Endothelial cell of umbilical vein (primary cell): Measurements from ENCODE around the gene UBL7. TPM values are rescaled to one million over a fixed set of nuclear protein-coding genes. Genes with fewer than 3 reads are reported as not detected.

ENCODE experiments used
- BruUV-seq: library from RNA; stranded (reverse); fragments of 400-500 nt; replicated peaks from 2 replicates; lab custom pipeline; 2021; lab: Mats Ljungman, UMichigan
- CTCF ChIA-PET: fragments of 300-600, 350-600 bp; sonication (Branson Sonifier 250); formaldehyde crosslinking; loops from one replicate; lab custom pipeline; 2021; ENCODE audit warnings: antibody characterized with exemption, inconsistent platforms; lab: Charles Lee
- POLR2A ChIA-PET: fragments of 300-600, 350-600 bp; sonication (Branson Sonifier 250); formaldehyde crosslinking; loops from one replicate; lab custom pipeline; 2021; ENCODE audit warnings: antibody characterized with exemption, inconsistent platforms; lab: Charles Lee
- DNase-seq: peaks from one replicate; pipeline ENCODE4 v3.0.0-alpha.2; 2011; ENCODE audit warnings: low read depth, low spot score
- FAIRE-seq: peaks from 2 replicates; lab custom pipeline; 2011; peaks lifted over from hg19 to GRCh38; lab: Jason Lieb, UNC
- H2AFZ ChIP-seq: 2 replicates; pipeline ENCODE4 v1.6.0; 2012; ENCODE audit warnings: low read depth, low read length, control low read depth, inconsistent platforms
- H3K27ac ChIP-seq: 2 replicates; pipeline ENCODE4 v1.5.1; 2011; ENCODE audit warnings: low read depth, mild to moderate bottlenecking, control low read depth, low read length, moderate library complexity; ENCODE audit not compliant: insufficient read depth
- H3K27me3 ChIP-seq, 2 experiments: 2 replicates each; pipeline versions ENCODE4 v1.6.0 to v1.6.1; 2011; ENCODE audit warnings: low read length in 2 of 2, mixed read lengths in 1 of 2; ENCODE audit not compliant: control insufficient read depth in 2 of 2, insufficient read depth in 2 of 2
- H3K36me3 ChIP-seq, 2 experiments: 2 replicates in 1 of 2; 3 replicates in 1 of 2; pipeline ENCODE4 v1.5.1; 2011; ENCODE audit warnings: low read length in 2 of 2, mild to moderate bottlenecking in 1 of 2, moderate library complexity in 1 of 2; ENCODE audit not compliant: control insufficient read depth in 2 of 2, insufficient read depth in 2 of 2; ENCODE audit errors: extremely low read depth in 1 of 2
- H3K4me1 ChIP-seq: 3 replicates; pipeline ENCODE4 v1.5.1; 2011; ENCODE audit warnings: mild to moderate bottlenecking, low read length; ENCODE audit not compliant: control insufficient read depth, insufficient read depth; ENCODE audit errors: extremely low read depth
- H3K4me2 ChIP-seq: 2 replicates; pipeline ENCODE4 v1.6.1; 2011; ENCODE audit warnings: low read length, control low read depth, mixed read lengths; ENCODE audit not compliant: insufficient read depth
- H3K4me3 ChIP-seq, 3 experiments: fragments of 200-600 bp in 1 of 3; sonication (generic), shearing (Covaris generic) in 1 of 3; replicated peaks in 1 of 3; 2 replicates each; pipeline ENCODE4 v1.5.1; 2011 to 2016; ENCODE audit warnings: control low read depth in 3 of 3, low read length in 3 of 3, mild to moderate bottlenecking in 2 of 3, inconsistent platforms in 1 of 3, low read depth in 1 of 3, moderate library complexity in 1 of 3; ENCODE audit not compliant: insufficient read depth in 1 of 3
- H3K79me2 ChIP-seq: 2 replicates; pipeline ENCODE4 v1.6.0; 2012; ENCODE audit warnings: low read length, inconsistent platforms; ENCODE audit not compliant: control insufficient read depth, insufficient read depth
- H3K9ac ChIP-seq: replicated peaks from 2 replicates; pipeline ENCODE3; 2011; ENCODE audit warnings: low read length, control low read depth; ENCODE audit not compliant: insufficient read depth; ENCODE audit errors: extremely low read depth
- H3K9me1 ChIP-seq: replicated peaks from 3 replicates; pipeline ENCODE4 v1.6.0; 2011; ENCODE audit warnings: mild to moderate bottlenecking, low read length; ENCODE audit not compliant: control insufficient read depth, insufficient read depth; ENCODE audit errors: extremely low read depth
- H3K9me3 ChIP-seq: replicated peaks from 2 replicates; pipeline ENCODE4 v1.5.1; 2012; ENCODE audit warnings: low read length, inconsistent platforms; ENCODE audit not compliant: control insufficient read depth, insufficient read depth
- H4K20me1 ChIP-seq: replicated peaks from 2 replicates; pipeline ENCODE3; 2011; ENCODE audit warnings: mild to moderate bottlenecking, low read length; ENCODE audit not compliant: control insufficient read depth, insufficient read depth; ENCODE audit errors: extremely low read depth
- EZH2 ChIP-seq: IDR thresholded peaks from 2 replicates; pipeline ENCODE4 v1.6.1; 2012; ENCODE audit warnings: borderline replicate concordance, low read depth, mild to moderate bottlenecking, moderate library complexity, low read length, inconsistent platforms; ENCODE audit not compliant: severe bottlenecking
- FOS ChIP-seq: IDR thresholded peaks from 2 replicates; pipeline ENCODE4 v1.6.1; 2011; ENCODE audit warnings: mild to moderate bottlenecking, low read length, moderate library complexity, borderline replicate concordance; ENCODE audit not compliant: insufficient read depth
- GATA2 ChIP-seq: IDR thresholded peaks from 2 replicates; pipeline ENCODE4 v1.7.0; 2011; ENCODE audit warnings: low read depth, mild to moderate bottlenecking, moderate library complexity, mixed read lengths, low read length; ENCODE audit not compliant: insufficient read length, insufficient read depth
- JUN ChIP-seq: IDR thresholded peaks from 2 replicates; pipeline ENCODE4 v1.6.1; 2011; ENCODE audit warnings: borderline replicate concordance, low read depth; ENCODE audit not compliant: insufficient read length, insufficient read depth
- MAX ChIP-seq: IDR thresholded peaks from 2 replicates; pipeline ENCODE4 v1.6.1; 2011; ENCODE audit not compliant: insufficient read depth, insufficient read length
- MYC ChIP-seq: IDR thresholded peaks from one replicate; pipeline ENCODE4 v1.6.1; 2011; ENCODE audit warnings: mild to moderate bottlenecking, low read depth, low read length
- POLR2A ChIP-seq: IDR thresholded peaks from 2 replicates; pipeline ENCODE4 v1.6.1; 2012; ENCODE audit warnings: low read depth, mild to moderate bottlenecking, control low read depth, low read length
- POLR2AphosphoS5 ChIP-seq: IDR thresholded peaks from 2 replicates; pipeline ENCODE4 v1.6.1; 2012; ENCODE audit warnings: low read depth, mild to moderate bottlenecking, control low read depth, low read length, moderate library complexity; ENCODE audit not compliant: insufficient read depth
- dilution Hi-C: fragments of 300-500 bp; cut with MboI; formaldehyde crosslinking; loops from one replicate; pipeline ENCODE4 v1.15.0; 2019; ENCODE audit warnings: low sequenced_read_pairs; ENCODE audit not compliant: extremely low pct_ligation_motif_present
- intact Hi-C: fragments of 100-400 bp; cut with micrococcal nuclease; formaldehyde crosslinking; loops from one replicate; pipeline ENCODE4 v1.10.0; 2022
- polyA plus RNA-seq, 4 experiments: library from polyadenylated mRNA; depleted of rRNA in 3 of 4; stranded (reverse) in 3 of 4; unstranded in 1 of 4; fragments of >200 nt; gene quantifications; 2 replicates each; pipeline versions ENCODE4 v1.2.1 to v1.2.3, GENCODE V29; 2011 to 2012; ENCODE audit warnings: missing spikeins in 1 of 4
- total RNA-seq: library from RNA; stranded (reverse); gene quantifications from 2 replicates; pipeline ENCODE4 v1.2.3, GENCODE V29; 2021
- TF ChIP-seq, protein P1 (sequence below), 2 donors: IDR thresholded peaks; 1 replicate in 1 of 2; 2 replicates in 1 of 2; pipeline ENCODE4 v1.5.1; 2011; ENCODE audit warnings: low read length in 2 of 2, mild to moderate bottlenecking in 2 of 2, moderate library complexity in 2 of 2, control low read depth in 1 of 2, inconsistent platforms in 1 of 2, low read depth in 1 of 2; ENCODE audit not compliant: insufficient read depth in 1 of 2; ENCODE audit errors: extremely low read depth in 1 of 2

Gene UBL7
- total and polyA plus RNA-seq, 2 donors (not counting 3 experiments of a cell fraction or from before 2014, with no cell fraction given), result 32.8 to 90.4 TPM

- Histone ChIP-seq H2AFZ (no peak overlapping the region), H3K27ac (no peak overlapping the region), H3K79me2 (no peaks in the 10 kb centered on the region), H3K9me1 (no peaks in the 10 kb centered on the region), H3K9ac (no peak overlapping the region), H3K4me3 (no peak overlapping the region), H3K9me3 (no peaks in the 10 kb centered on the region), H3K4me1 (peaks cover 6% of the 10 kb centered on the region), H4K20me1 (no peaks in the 10 kb centered on the region), H3K36me3 (no peaks in the 10 kb centered on the region), H3K27me3 (peaks cover 0 to 6% of the 10 kb centered on the region in 2 experiments), H3K4me2 (no peak overlapping the region)
- dilution Hi-C loops, result no loop called here
- ChIA-PET CTCF (no interaction called here), POLR2A (no interaction called here)
- no peak for DNase-seq
- no TSS peak for BruUV-seq
- intact Hi-C loops, result no loop called here
- no peak for FAIRE-seq
- no peak for TF ChIP-seq POLR2A
- TF ChIP-seq, protein P1, sequence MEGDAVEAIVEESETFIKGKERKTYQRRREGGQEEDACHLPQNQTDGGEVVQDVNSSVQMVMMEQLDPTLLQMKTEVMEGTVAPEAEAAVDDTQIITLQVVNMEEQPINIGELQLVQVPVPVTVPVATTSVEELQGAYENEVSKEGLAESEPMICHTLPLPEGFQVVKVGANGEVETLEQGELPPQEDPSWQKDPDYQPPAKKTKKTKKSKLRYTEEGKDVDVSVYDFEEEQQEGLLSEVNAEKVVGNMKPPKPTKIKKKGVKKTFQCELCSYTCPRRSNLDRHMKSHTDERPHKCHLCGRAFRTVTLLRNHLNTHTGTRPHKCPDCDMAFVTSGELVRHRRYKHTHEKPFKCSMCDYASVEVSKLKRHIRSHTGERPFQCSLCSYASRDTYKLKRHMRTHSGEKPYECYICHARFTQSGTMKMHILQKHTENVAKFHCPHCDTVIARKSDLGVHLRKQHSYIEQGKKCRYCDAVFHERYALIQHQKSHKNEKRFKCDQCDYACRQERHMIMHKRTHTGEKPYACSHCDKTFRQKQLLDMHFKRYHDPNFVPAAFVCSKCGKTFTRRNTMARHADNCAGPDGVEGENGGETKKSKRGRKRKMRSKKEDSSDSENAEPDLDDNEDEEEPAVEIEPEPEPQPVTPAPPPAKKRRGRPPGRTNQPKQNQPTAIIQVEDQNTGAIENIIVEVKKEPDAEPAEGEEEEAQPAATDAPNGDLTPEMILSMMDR (IDR thresholded peaks at IDR 0.05; ENCODE audit: extremely low read depth in 1 of 2, insufficient read depth in 1 of 2, low read depth in 1 of 2, low read length in 2 of 2), result no peak
- TF ChIP-seq POLR2AphosphoS5, result no peak
- no peak for TF ChIP-seq GATA2
- no peak for TF ChIP-seq EZH2
- TF ChIP-seq FOS, result no peak
- TF ChIP-seq MYC, result no peak
- TF ChIP-seq JUN, result no peak
- TF ChIP-seq MAX, result no peak
Measured at GRCh38 chr15:74398183-74398582, 62.8 kb downstream of the UBL7 start.
